ENCODE measurements around the gene TGM2. TPM values are rescaled to one million over a fixed set of nuclear protein-coding genes. Genes with fewer than 3 reads are reported as not detected.

TGM2 gene
- total RNA-seq: 131 TPM
- long read RNA-seq, full-length matches to known transcripts: 13 of 130 reads
- long read RNA-seq, partial matches to known transcripts: 110 of 130 reads
- long read RNA-seq, other reads (novel, unspliced or antisense): 7 of 130 reads

DNA sequence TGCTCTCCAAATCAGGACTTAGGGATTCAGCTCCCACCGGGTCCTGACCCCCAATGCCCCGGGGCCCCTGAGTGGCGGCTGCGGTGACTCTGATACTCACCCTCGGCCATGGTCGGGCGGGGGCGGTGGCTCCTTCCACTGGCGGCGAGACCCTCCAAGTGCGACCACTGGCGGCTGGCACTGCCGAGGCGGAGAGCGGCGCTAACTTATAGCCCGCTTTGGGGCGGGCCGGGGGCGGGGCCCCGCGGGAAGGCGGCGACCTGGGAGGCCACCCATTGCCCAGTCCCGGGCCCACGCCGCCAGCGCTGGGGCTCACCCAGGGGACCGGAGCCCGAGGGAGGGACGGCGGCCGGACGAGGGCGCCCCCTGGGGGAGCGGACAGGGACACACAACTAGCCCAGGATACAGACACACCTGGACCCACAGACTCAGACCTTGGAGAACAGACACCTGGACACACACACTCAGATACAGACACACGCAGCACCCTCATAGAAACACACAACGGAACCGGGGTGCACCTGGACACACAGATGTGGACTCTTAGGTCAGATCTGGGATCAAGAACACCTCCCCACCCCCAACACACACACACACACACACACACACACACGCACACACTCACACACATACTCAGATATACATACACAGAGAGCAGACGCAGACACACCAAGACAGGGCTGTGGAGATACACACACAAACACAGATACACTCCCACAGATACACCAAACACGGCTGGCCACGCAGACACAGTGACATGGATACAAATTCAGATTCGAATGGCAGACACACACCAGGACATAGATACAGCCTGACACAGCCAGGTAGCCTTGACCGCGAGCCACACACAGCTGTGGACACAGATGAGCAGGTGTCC lies at the start of gene TGM2:
Gene TGM2 (minus strand): TSS at position 182 of the 877 bp plus-strand sequence. CDS start 72 bp downstream, at position 110.
- peak; percentile 93 for DNase-seq (ENCODE audit: low spot score)

DNA sequence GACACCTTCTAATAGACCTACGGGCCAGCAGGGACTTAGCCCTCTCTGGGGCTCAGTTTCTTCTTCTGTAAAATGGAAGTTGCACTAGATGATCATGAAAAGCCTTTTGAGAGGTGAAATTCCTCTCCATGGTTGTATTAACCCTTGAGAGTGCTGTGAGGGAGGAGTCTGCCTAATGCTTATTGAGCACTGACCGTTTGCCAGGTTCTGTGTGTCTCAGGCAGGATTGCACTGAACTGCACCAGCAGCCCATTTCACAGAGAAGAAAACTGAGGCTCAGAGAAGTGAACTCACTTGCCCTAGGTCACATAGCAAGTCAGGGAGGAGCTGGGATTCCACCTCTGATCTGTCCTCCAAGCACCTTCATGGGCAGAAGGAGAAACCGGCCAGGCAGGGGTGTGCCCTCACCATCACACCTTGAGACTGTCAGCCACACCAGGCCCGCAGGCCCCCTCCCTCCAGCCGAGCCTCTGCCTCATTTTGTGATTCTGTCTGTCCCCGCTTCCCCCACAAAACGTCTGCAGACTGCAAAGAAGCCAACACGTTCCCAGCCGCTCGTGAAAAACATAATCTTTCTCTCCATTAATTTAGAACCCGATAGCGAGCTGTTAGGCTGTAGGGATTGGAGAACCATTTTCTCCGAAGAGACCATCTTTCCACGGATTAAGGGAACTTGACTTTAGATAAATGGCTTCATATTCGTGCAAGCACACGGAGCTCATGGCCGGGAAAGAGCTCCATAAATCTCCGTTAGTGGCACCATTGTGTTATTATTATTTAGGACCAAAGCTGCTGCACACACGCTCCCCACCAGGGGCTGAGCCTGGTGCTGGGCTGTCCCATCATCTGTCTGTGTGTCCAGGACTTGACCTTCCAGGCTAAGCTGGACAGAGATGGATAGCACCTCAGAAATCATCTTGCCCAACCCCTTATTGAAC lies 49.5 kb upstream of the TGM2 start:
- DNase-seq (ENCODE audit: low spot score): no peak

DNA sequence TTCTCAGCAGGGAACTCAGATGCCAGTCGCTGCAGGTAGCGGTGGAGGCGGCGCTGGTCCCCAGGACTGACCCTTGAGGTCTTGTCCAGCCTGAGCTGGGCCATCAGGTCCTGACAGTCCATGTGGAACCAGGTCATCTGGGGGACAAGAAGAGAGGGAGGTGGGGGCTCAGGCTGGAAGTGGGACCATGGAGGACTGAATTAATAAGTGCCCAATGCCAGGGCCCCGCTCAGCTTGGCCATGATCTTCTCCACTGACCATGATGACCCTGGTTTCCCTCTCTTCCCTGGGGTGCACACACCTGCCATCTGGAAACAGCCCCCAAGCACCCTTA lies 48.5 kb upstream of the TGM2 start:
- DNase-seq (ENCODE audit: low spot score): no peak

DNA sequence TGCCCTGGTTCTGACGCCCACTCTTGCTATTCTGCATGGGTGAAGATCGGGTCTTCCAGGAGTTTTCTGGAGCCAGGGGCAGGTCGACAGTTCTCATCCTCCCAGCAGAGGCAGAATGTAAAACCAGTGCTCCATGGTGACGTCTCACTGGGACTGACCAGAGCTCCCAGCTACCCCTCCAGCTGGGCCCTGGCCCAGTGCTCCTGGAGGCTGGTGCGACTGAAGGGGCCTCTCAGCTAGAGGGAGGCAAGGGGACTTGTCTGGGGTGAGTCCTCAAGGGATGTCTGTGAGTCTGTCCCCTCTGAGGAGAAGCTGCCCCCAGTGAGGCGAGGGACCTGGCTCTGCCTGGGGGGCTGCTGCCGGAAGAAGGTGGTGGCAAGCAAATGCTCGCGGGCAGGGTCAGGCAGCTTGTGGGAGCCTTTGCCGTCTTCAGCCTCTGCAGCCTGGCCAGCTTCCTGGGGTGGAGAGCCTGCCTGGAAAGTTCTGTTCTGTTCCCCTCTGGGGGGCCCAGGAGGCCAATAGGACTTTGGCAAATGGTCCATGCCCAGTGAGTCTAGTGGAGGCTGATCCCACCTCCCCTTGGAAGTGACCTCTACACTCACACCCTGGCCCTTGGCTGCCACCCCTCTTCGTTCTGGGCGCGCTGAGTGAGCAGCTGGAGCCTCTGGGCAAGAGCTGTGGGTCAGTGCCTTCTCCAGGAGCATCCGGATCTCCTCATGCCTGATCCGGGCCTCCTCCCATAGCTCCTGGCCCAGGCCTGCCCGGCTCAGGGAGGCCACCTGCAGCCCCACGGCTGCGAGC lies 47.9 kb upstream of the TGM2 start:
- no peak for DNase-seq (ENCODE audit: low spot score)

- no peak for DNase-seq (ENCODE audit: low spot score)
These were observed 46.4 kb upstream of the TGM2 start for GRCh38 chr20:38211200-38212097.

DNA sequence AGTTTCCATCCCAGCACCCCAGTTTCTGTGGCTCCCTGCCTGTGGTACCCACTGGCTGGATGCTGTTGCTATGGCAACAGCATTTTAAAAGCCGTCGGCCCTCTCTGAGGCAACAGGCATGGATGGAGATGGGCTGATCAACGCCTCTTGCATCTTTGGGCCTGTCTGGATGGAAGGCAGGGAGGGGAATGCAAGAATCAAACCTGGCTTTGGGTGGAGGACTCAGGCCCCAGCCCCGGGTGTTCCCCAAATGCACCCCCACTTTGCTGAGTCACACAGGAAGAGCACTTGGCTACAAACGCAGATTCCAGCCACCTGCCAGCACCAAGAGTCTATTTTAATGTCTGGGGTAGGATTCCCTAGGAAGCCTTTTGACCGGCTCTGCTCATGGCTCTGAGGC lies 45.7 kb upstream of the TGM2 start:
- DNase-seq (ENCODE audit: low spot score): peak; percentile 73

DNA sequence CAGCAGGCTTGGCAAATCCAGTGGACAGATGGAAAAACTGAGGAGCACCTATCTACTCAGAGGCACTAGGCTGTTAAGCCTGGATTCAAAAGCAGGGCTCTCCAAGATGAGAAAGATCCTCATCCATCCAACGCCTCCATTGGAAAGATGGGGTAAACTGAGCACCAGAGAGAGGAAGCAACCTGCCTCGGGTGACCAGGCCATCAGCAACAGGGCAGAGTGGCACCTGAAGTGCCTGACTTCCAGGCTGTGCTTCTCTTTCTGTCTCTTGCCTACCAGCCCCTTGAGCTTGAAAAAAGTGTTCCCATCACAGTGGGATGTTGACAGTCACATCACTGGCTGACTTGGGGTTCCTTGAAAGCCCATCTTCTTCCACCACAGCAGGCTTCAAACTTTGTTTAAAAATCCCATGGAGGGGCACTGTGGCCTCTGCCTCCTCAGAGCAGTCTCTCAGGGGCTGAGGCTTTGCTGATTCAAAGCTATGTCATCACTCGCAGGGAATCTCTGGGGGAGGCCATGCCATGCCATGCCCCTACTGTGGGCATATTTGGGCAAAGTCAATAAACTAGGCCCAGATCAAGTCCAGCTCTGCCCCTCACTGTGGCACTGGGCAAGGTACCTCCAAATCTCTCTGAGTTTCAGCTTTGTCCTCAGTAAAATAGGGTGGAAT lies 44.8 kb upstream of the TGM2 start:
- peak; percentile 47 for DNase-seq (ENCODE audit: low spot score)

DNA sequence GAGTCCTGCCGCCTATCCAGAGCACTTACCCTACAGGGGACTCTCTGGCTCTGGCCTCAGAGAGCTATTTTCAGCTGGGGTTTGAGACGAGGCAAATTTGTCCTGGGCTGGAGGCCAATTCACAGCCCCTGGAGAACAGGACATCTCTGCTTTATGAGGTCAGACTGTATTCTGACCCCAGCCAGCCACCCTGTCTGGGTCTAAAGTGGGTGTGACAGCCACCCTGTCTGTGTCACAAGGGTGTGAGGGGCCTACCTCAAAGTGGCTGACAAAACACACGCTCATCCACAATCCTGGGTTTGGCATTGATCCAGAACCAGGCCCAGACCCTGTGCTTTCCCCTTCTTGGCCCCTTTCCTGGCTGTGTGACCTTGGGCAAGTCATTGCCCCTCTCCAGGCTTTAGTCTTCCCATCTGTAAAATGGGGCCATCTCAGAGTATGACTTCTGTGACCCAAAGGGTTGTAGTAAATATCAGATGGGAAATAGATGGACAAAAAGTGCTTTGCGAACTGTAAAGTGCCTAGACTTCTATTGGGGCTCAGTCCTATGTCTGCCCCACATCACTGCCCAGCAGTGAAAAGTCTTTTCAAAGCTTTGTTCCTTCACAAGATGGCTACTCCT lies 44.1 kb upstream of the TGM2 start:
- DNase-seq (ENCODE audit: low spot score): peak; percentile 64

DNA sequence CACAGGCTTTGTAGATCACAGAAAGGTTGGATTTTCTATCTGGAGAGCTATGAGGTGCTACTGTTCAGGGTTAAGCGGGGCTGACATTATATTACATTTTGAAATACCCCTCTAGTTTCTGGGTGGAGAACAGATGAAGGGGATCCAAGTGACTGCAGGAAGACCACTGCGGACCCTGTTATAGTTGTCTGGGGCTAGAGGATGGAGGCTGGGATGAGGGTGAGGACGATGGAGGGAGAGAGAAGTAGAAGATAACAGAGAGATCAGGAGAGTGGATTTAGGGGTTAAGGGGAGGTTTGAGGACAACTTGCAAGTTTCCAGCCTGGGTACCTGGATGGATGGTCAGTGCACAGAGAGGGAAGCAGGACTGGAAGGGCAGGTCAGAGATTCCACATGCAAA lies 43.5 kb upstream of the TGM2 start:
- peak; percentile 6 for DNase-seq (ENCODE audit: low spot score)

GRCh38 chr20:38208088-38208487 lies 43.0 kb upstream of the TGM2 start:
- peak; percentile 22 for DNase-seq (ENCODE audit: low spot score)

GRCh38 chr20:38207621-38208020 lies 42.6 kb upstream of the TGM2 start:
- DNase-seq (ENCODE audit: low spot score): no peak

GRCh38 chr20:38205001-38205400 lies 39.9 kb upstream of the TGM2 start:
- DNase-seq (ENCODE audit: low spot score): no peak

DNA sequence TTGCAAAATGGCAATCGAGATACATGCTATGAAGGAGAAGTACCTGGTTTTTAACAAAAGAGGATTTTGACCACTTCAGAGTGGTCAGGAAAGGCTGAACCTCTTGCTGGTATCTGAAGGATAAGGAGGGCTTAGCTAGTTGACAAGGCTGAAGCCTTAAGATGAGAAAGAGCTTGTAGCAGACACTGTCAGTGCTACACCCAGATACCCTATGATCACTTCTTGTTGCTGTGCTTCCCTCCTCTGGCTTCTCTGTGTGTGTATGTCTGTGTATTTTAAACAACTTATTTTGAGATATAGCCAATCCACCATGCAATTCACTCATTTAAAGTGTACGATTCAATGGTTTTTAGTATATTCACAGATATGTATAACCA lies 38.9 kb upstream of the TGM2 start:
- DNase-seq (ENCODE audit: low spot score): no peak

DNA sequence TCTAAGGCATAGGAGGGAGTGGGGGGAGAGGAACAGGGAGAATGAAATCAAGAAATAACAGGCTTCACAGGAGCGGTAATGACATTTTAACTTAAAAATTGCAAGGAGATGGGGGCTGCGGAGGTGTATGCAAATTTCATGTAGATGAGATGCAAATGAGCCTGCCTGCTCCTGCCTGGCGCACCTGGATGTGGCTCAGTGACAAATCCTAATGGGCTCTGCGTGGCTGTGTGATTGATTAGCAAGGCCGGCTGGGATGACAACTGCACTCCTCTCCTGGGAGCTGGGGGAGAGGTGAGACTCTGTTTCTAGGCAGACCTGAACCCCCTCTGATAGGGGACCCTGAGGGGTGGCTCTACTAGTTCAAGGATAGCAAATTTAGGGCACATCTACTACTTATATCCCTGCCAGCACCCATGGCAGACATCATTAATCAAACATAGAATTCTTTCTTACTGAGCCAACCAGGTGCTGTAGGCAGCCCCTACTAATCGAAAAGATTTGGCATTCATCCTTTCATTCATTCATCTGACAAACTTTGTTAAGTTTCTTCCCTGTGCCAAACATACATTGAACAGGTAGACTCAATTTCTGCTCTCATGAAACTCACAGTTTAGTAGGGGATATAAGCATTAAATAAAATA lies 38.4 kb upstream of the TGM2 start:
- DNase-seq (ENCODE audit: low spot score): peak; percentile 77

GRCh38 chr20:38202982-38203293 lies 37.9 kb upstream of the TGM2 start:
- DNase-seq (ENCODE audit: low spot score): peak; percentile 43

DNA sequence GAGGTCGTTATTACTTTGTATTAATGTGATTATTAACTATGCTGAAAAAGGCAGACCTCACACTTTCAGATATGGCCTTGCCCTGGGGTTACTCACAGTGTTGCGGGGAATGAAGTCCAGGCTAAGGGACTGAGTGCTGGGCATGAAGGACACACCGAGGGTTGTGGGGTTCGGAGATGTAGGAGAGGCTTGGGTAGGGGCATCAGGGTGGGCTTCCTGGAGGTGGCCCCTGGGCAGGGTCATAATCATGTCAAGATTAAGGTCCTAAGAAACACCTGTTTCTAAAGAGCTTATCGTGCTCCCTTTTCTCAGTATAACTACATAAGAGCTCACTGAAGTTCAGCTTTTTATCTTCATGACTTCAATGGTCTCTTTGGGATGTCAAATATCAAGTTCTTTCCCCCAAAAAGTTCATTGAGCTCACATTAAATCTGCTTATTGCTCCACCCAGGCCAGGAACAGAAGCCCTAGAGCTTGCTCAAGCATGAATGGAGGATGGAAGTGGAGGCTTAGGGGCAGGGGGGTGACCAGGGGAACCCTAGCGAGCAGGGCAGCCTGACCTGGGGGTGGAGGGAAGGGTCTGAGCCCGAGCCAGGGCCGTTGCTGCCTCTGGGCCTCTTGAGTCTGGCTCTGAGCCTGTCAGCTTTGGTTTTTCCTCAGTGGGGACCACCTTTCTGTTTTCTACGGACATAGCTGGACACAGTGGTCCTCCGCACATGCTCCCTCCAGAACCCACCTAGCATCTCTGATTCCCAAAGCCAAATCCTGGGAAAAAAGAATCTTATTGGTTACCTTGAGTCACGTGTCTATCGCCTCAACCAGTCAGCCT lies 37.3 kb upstream of the TGM2 start:
- DNase-seq (ENCODE audit: low spot score): peak; percentile 64

DNA sequence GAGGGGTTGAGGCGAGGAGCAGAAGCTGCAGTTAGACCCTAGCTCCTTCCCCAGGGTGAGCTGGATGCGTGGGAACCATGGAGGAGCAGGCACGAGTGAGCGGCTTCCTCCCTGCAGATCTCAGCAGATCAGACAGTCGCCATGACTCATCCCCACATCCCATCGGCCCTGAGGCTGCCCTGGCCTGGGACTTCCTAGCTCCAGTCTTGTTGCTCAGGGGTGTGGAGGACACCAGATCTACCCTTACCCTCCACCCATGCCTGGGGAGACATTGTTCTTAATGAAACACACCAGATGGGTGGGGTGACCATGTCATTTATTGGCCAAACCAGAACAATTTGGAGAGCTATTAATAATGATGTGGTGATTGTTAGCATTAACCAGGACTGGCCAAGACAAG lies 36.3 kb upstream of the TGM2 start:
- DNase-seq (ENCODE audit: low spot score): peak; percentile 88

DNA sequence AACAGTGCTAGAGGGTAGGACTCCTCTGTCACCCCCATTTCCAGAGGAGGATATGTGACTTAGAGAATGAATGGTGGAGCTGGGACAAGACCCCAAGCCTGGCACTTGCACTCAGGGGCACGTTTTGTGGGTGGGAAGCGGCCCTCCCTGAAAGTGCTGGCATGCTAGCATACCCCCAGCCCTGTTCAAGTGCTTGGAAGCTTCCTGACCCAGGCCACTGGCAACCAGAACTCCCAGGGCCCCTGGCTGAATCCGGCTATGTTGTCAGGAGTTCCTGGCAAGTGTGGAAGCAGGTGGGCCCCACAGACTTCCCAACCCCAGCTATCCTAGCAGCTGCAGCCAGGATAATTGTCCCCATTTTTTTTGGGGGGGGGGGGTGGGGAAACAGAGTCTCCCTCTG lies 35.6 kb upstream of the TGM2 start:
- DNase-seq (ENCODE audit: low spot score): peak; percentile 62

Data from mesenteric fat pad (tissue), 1 donor.